Esophagus muscularis mucosa (tissue), 4 donors: Measurements from ENCODE around the gene FAR2. TPM values are rescaled to one million over a fixed set of nuclear protein-coding genes. Genes with fewer than 3 reads are reported as not detected.

ENCODE experiments used
- DNase-seq: peaks from one replicate; pipeline ENCODE4 v3.0.0-alpha.2; 2017; ENCODE audit errors: extremely low spot score
- H3K27ac ChIP-seq, 4 donors: fragments of 200-600 bp; sonication (generic); replicated peaks in 1 of 4; 1 replicate in 3 of 4; 2 replicates in 1 of 4; pipeline ENCODE4 v1.5.1; 2016 to 2019; ENCODE audit warnings: mild to moderate bottlenecking in 1 of 4
- H3K27me3 ChIP-seq, 4 donors: fragments of 200-600 bp; sonication (generic); one replicate each; pipeline versions ENCODE4 v1.5.1 to v1.6.0; 2016 to 2019
- H3K36me3 ChIP-seq, 4 donors: fragments of 200-600 bp; sonication (generic); one replicate each; pipeline ENCODE4 v1.5.1; 2016 to 2019
- H3K4me1 ChIP-seq, 4 donors: fragments of 200-600 bp; sonication (generic); one replicate each; pipeline ENCODE4 v1.5.1; 2016 to 2019
- H3K4me3 ChIP-seq, 4 donors: fragments of 200-600 bp; sonication (generic); 1 replicate in 2 of 4; 2 replicates in 2 of 4; pipeline ENCODE4 v1.5.1; 2016 to 2019; ENCODE audit warnings: mild to moderate bottlenecking in 4 of 4, moderate library complexity in 1 of 4
- H3K9me3 ChIP-seq, 4 donors: fragments of 200-600 bp; sonication (generic); 1 replicate in 3 of 4; 2 replicates in 1 of 4; pipeline ENCODE4 v1.5.1; 2016 to 2019
- EP300 ChIP-seq: sonication (generic); formaldehyde crosslinking; IDR thresholded peaks from one replicate; pipeline ENCODE4 v1.6.1; 2017; ENCODE audit warnings: antibody characterized with exemption
- POLR2A ChIP-seq: fragments of 450-650 bp; IDR thresholded peaks from one replicate; pipeline ENCODE4 v1.6.1; 2017; ENCODE audit warnings: antibody characterized with exemption, moderate library complexity, mild to moderate bottlenecking, low read depth
- POLR2AphosphoS5 ChIP-seq, 2 donors: sonication (generic); formaldehyde crosslinking; IDR thresholded peaks; one replicate each; pipeline ENCODE4 v1.6.1; 2017; ENCODE audit warnings: antibody characterized with exemption in 2 of 2
- WGBS: methylation state at CpG from one replicate; pipeline ENCODE4 v1.1.5; 2018; 5-methylcytosine and 5-hydroxymethylcytosine counted together
- intact Hi-C: fragments of 100-400 bp; cut with DNase I; formaldehyde crosslinking; loops from one replicate; pipeline ENCODE4 v1.15.1; 2023
- total RNA-seq, 4 donors: library from RNA; depleted of rRNA; stranded (reverse); fragments of >200 nt; gene quantifications; one replicate each; pipeline versions ENCODE4 v1.1.0 to v1.2.1, GENCODE V29; 2016
- TF ChIP-seq, protein P1 (sequence below), 3 experiments: fragments of 200-600 bp in 2 of 3; fragments of 450-650 bp in 1 of 3; sonication (generic) in 2 of 3; IDR thresholded peaks; one replicate each; pipeline ENCODE4 v1.5.1; 2017 to 2019; ENCODE audit warnings: antibody characterized with exemption in 3 of 3, mild to moderate bottlenecking in 2 of 3, moderate library complexity in 1 of 3

Gene FAR2
- total RNA-seq = 10 to 100 TPM; 11.6 to 15.0 (median 11.9) TPM

DNA sequence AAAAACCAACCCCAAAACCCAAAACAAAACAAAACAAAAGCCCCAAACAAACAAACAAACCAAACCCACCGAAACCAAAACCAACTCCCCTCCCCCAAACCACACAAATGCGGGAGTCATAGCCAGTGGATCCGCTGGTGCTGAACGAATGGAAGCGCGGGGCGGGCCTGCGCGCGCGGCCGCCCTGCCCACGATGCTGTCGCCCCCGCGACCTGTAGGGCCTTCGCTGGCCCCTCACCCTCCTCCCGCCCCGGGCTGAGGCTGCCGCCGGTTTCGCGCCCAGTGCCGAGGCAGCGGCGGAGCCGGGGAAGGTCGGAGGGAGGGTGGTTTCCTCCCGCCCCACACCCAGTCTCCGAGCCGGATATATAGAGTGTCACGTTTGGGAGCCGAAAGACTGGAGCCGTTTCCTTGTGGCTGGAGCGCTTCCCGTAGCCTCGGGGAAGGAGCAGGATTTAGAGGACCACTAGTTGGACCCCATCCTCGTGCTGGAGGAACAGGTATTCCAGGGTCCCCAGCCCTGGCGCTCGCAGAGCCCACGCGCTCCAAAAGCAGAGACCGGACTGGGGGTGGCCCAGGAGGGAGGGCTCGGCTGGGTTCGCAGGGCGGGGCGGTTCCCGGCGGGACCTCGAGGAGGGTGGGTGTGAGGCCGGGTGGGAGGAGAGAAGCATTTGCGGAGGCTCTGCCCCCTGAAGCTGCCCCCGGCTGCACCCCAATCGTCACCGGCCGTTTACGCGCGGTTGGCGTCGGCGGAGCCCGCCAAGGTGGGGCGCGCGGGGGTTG is at the start of gene FAR2:
Gene FAR2, plus strand, starts transcription at position 368 of the 780 bp plus-strand sequence. CDS start 121,172 bp downstream, outside the sequence.
- no peak for TF ChIP-seq EP300
- no peak for TF ChIP-seq POLR2A
- TF ChIP-seq POLR2AphosphoS5 (IDR thresholded peaks at IDR 0.05) = peak; percentile 3 to 73
- Histone ChIP-seq H3K27me3 (no peaks in the 10 kb centered on the region), H3K4me1 (peaks cover 4 to 45% (median 42%) of the 10 kb centered on the region in 4 donors), H3K36me3 (no peaks in the 10 kb centered on the region), H3K27ac (peak within 1 kb of the TSS; percentile 84 to 90 (median 88)), H3K9me3 (no peaks in the 10 kb centered on the region), H3K4me3 (peak within 1 kb of the TSS; percentile 81 to 91 (median 88))
- 3% methylated on average over 24 of the region's 66 CpGs for WGBS
- DNase-seq = no peak
- intact Hi-C loops = loop anchor here (5.0 to 10.0 kb wide), 2 partner anchors 93 to 166 kb away; no protein-coding TSS in a partner anchor

DNA sequence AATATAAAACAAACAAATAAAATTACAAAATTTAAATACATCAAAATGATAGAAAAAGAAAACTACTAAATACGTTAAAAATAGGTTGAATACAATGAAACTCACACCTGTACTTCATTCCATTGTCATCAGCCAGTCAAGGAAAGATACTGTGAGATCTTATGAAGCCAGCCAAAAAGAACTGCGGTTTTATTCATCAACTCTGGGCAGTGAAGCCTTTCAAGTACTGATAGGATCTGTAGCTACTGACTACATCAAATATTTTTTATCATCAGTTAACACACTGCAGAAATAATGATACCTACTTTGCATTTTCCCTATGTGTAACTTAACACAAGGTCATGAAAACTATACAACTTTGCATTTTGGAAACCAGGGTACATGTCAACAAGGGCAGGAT is 46.3 kb upstream of the FAR2 start:
- no peaks in the 10 kb centered on the region for H3K36me3 ChIP-seq
- H3K9me3 ChIP-seq = no peaks in the 10 kb centered on the region
- WGBS = 51% methylated on average over 2 of the region's 2 CpGs
- DNase-seq = no peak
- H3K27ac ChIP-seq = no peak overlapping the region
- intact Hi-C loops = no loop called here
- no peaks in the 10 kb centered on the region for H3K4me1 ChIP-seq
- H3K4me3 ChIP-seq = no peak overlapping the region
- TF ChIP-seq POLR2A (no peak), EP300 (no peak), POLR2AphosphoS5 (IDR thresholded peaks at IDR 0.05) (no peak)
- TF ChIP-seq, protein P1, sequence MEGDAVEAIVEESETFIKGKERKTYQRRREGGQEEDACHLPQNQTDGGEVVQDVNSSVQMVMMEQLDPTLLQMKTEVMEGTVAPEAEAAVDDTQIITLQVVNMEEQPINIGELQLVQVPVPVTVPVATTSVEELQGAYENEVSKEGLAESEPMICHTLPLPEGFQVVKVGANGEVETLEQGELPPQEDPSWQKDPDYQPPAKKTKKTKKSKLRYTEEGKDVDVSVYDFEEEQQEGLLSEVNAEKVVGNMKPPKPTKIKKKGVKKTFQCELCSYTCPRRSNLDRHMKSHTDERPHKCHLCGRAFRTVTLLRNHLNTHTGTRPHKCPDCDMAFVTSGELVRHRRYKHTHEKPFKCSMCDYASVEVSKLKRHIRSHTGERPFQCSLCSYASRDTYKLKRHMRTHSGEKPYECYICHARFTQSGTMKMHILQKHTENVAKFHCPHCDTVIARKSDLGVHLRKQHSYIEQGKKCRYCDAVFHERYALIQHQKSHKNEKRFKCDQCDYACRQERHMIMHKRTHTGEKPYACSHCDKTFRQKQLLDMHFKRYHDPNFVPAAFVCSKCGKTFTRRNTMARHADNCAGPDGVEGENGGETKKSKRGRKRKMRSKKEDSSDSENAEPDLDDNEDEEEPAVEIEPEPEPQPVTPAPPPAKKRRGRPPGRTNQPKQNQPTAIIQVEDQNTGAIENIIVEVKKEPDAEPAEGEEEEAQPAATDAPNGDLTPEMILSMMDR (IDR thresholded peaks at IDR 0.05) = no peak
- H3K27me3 ChIP-seq = no peaks in the 10 kb centered on the region

- Histone ChIP-seq H3K4me1 (no peaks in the 10 kb centered on the region), H3K27ac (no peak overlapping the region), H3K9me3 (no peaks in the 10 kb centered on the region), H3K36me3 (no peaks in the 10 kb centered on the region), H3K27me3 (no peaks in the 10 kb centered on the region), H3K4me3 (no peak overlapping the region)
- intact Hi-C loops = no loop called here
- no peak for DNase-seq
- WGBS = 76% methylated on average over 5 of the region's 5 CpGs
- TF ChIP-seq POLR2A (no peak), POLR2AphosphoS5 (IDR thresholded peaks at IDR 0.05) (no peak), EP300 (no peak)
- TF ChIP-seq, protein P1 (IDR thresholded peaks at IDR 0.05) = no peak
These were observed 45.5 kb upstream of the FAR2 start for GRCh38 chr12:29103539-29103974.

GRCh38 chr12:29104516-29104915 is 44.6 kb upstream of the FAR2 start:
- Histone ChIP-seq H3K27me3 (no peaks in the 10 kb centered on the region), H3K36me3 (no peaks in the 10 kb centered on the region), H3K9me3 (no peaks in the 10 kb centered on the region), H3K4me1 (no peaks in the 10 kb centered on the region), H3K27ac (no peak overlapping the region), H3K4me3 (no peak overlapping the region)
- 54% methylated on average over 2 of the region's 2 CpGs for WGBS
- DNase-seq = no peak
- TF ChIP-seq, protein P1 (IDR thresholded peaks at IDR 0.05) = no peak
- TF ChIP-seq EP300 (no peak), POLR2AphosphoS5 (IDR thresholded peaks at IDR 0.05) (no peak), POLR2A (no peak)
- intact Hi-C loops = no loop called here
